K562 (cell line): ENCODE data around the gene TMEM81. TPM values are rescaled to one million over a fixed set of nuclear protein-coding genes. Genes with fewer than 3 reads are reported as not detected.

ENCODE experiments used
- ATAC-seq: fragments of 200-7000 bp; cut with Tn5 transposase; 3 replicates; pipeline ENCODE4 v1.9.1; 2020; ENCODE audit warnings: moderate library complexity
- BruUV-seq: library from RNA; stranded (reverse); fragments of 400-500 nt; replicated peaks from 2 replicates; lab custom pipeline; 2021; lab: Mats Ljungman, UMichigan
- CTCF ChIA-PET: fragments of 300-600 bp; formaldehyde crosslinking; extraction: SDS; loops from one replicate; lab custom pipeline; 2021; ENCODE audit warnings: low intra/inter-chr PET ratio; lab: Yijun Ruan, JAX
- POLR2A ChIA-PET: fragments of 300-600, 350-650 bp; sonication (Branson Sonifier 250); formaldehyde crosslinking; extraction: SDS; loops from one replicate; lab custom pipeline; 2021; ENCODE audit warnings: antibody characterized with exemption, inconsistent platforms; lab: Yijun Ruan, JAX
- DNase-seq, 4 experiments: peaks; one replicate each; pipeline versions ENCODE4 v3.0.0 to v3.0.0-alpha.2; 2011 to 2018; ENCODE audit warnings: low spot score in 3 of 4, mixed read lengths in 3 of 4; ENCODE audit errors: extremely low read depth in 1 of 4
- FAIRE-seq: peaks from 2 replicates; lab custom pipeline; 2011; peaks lifted over from hg19 to GRCh38; lab: Jason Lieb, UNC
- H2AFZ ChIP-seq: 2 replicates; pipeline ENCODE4 v1.6.0; 2011; ENCODE audit warnings: low read depth, low read length, control low read depth, inconsistent platforms
- H3K27ac ChIP-seq: fragments of 200-600 bp; 3 replicates; pipeline ENCODE4 v1.8.0; 2011; ENCODE audit warnings: low read depth, mild to moderate bottlenecking, control low read depth, inconsistent platforms, low read length, moderate library complexity, mixed read lengths; ENCODE audit errors: extremely low read depth
- H3K27me3 ChIP-seq, 2 experiments: fragments of 300-600 bp in 1 of 2; 2 replicates in 1 of 2; 3 replicates in 1 of 2; pipeline versions ENCODE4 v1.6.0 to v1.8.0; 2011; ENCODE audit warnings: inconsistent platforms in 2 of 2, low read length in 2 of 2, mild to moderate bottlenecking in 1 of 2, mixed read lengths in 1 of 2, moderate library complexity in 1 of 2; ENCODE audit not compliant: control insufficient read depth in 2 of 2, insufficient read depth in 2 of 2
- H3K36me3 ChIP-seq: fragments of 300-600 bp; 3 replicates; pipeline ENCODE4 v1.8.0; 2011; ENCODE audit warnings: mild to moderate bottlenecking, low read length, inconsistent platforms; ENCODE audit not compliant: control insufficient read depth, insufficient read depth
- H3K4me1 ChIP-seq, 2 experiments: fragments of 200-600 bp in 1 of 2; replicated peaks in 1 of 2; 2 replicates in 1 of 2; 3 replicates in 1 of 2; pipeline versions ENCODE4 v1.5.1 to v1.8.0; 2011; ENCODE audit warnings: inconsistent platforms in 2 of 2, low read length in 2 of 2, mild to moderate bottlenecking in 1 of 2, mixed read lengths in 1 of 2, moderate library complexity in 1 of 2; ENCODE audit not compliant: control insufficient read depth in 2 of 2, insufficient read depth in 2 of 2
- H3K4me2 ChIP-seq: 2 replicates; pipeline ENCODE4 v1.6.1; 2011; ENCODE audit warnings: low read length, control low read depth, inconsistent platforms, mixed read lengths; ENCODE audit not compliant: insufficient read depth
- H3K4me3 ChIP-seq: fragments of 200-600 bp; sonication (generic), shearing (Covaris generic); 2 replicates; pipeline ENCODE4 v1.5.1; 2016; ENCODE audit warnings: control low read depth, inconsistent platforms
- H3K79me2 ChIP-seq: fragments of 200-600 bp; 3 replicates; pipeline ENCODE4 v1.8.0; 2011; ENCODE audit warnings: low read length, inconsistent platforms; ENCODE audit not compliant: control insufficient read depth, insufficient read depth
- H3K9ac ChIP-seq, 2 experiments: 2 replicates each; pipeline versions ENCODE4 v1.6.0 to v1.6.1; 2011; ENCODE audit warnings: low read depth in 2 of 2, low read length in 2 of 2, control low read depth in 1 of 2, inconsistent platforms in 1 of 2, mild to moderate bottlenecking in 1 of 2, mixed read lengths in 1 of 2; ENCODE audit not compliant: insufficient read depth in 1 of 2
- H3K9me1 ChIP-seq: one replicate; pipeline ENCODE4 v1.6.0; 2011; ENCODE audit warnings: inconsistent platforms, mild to moderate bottlenecking, low read length, moderate library complexity; ENCODE audit not compliant: control insufficient read depth, insufficient read depth
- H3K9me3 ChIP-seq: replicated peaks from 2 replicates; pipeline ENCODE4 v1.5.1; 2011; ENCODE audit warnings: low read depth, low read length, inconsistent platforms; ENCODE audit not compliant: control insufficient read depth, insufficient read depth
- H4K20me1 ChIP-seq: replicated peaks from 2 replicates; pipeline ENCODE4 v1.6.1; 2011; ENCODE audit warnings: low read length, inconsistent platforms, mixed read lengths; ENCODE audit not compliant: control insufficient read depth, insufficient read depth
- COPS2 ChIP-seq: fragments of 450-650 bp; conservative IDR thresholded peaks from 2 replicates; pipeline ENCODE4 v1.6.1; 2016; ENCODE audit warnings: mild to moderate bottlenecking, moderate library complexity
- FOXK2 ChIP-seq, 2 experiments: fragments of 450-650 bp; IDR thresholded peaks in 1 of 2; conservative IDR thresholded peaks in 1 of 2; 2 replicates each; pipeline ENCODE4 v1.6.1; 2016; ENCODE audit warnings: low read depth in 2 of 2, mild to moderate bottlenecking in 1 of 2
- MNT ChIP-seq, 2 experiments: fragments of 450-650 bp; conservative IDR thresholded peaks; 2 replicates each; pipeline ENCODE4 v1.6.1; 2017; ENCODE audit warnings: mild to moderate bottlenecking in 2 of 2, moderate library complexity in 2 of 2
- ZNF133 ChIP-seq: fragments of 250-450 bp; sonication (Bioruptor Pico); IDR thresholded peaks from 2 replicates; pipeline ENCODE4 v1.4.0; 2020; ENCODE audit warnings: mild to moderate bottlenecking
- ZNF589 ChIP-seq: fragments of 200-800 bp; sonication (Bioruptor generic); IDR thresholded peaks from 2 replicates; pipeline ENCODE4 v1.6.1; 2016; ENCODE audit warnings: low read depth, missing genetic modification characterization, missing compliant biosample characterization
- WGBS: fragments of 100-300 bp; shearing (Covaris generic); methylation state at CpG from one replicate; pipeline ENCODE4 v1.1.6; 2016; ENCODE audit warnings: low coverage, mixed read lengths; ENCODE audit not compliant: insufficient coverage; ENCODE audit errors: missing lambda C conversion rate; 5-methylcytosine and 5-hydroxymethylcytosine counted together
- in situ Hi-C: fragments of 300-500 bp; cut with MboI; formaldehyde crosslinking; loops from 4 replicates; pipeline ENCODE4 v1.15.0; 2018; ENCODE audit warnings: inconsistent platforms, mixed read lengths
- intact Hi-C: fragments of 100-400 bp; cut with micrococcal nuclease; formaldehyde crosslinking; loops from 2 replicates; pipeline ENCODE4 v1.14.2; 2022
- polyA plus RNA-seq, 8 experiments: library from polyadenylated mRNA; depleted of rRNA in 4 of 8; stranded (reverse) in 5 of 8; unstranded in 3 of 8; fragments of >200 nt; fragmentation: Nextera tagmentation in 2 of 8; fragmentation: Illumina TruSeq in 1 of 8; extraction: Ambion mirVana in 2 of 8; extraction: Trizol in 1 of 8; gene quantifications; 2 replicates each; pipeline versions ENCODE4 v1.2.1 to v1.2.3, GENCODE V29; 2011 to 2014; ENCODE audit warnings: inconsistent platforms in 1 of 8, missing spikeins in 1 of 8
- total RNA-seq, 7 experiments: library from RNA; depleted of rRNA in 6 of 7; stranded (reverse); fragments of >200 nt in 6 of 7; fragmentation: Illumina TruSeq in 2 of 7; extraction: Trizol in 2 of 7; gene quantifications; 2 replicates each; pipeline versions ENCODE4 v1.2.1 to v1.2.3, GENCODE V29; 2011 to 2021; ENCODE audit warnings: low replicate concordance in 1 of 7
- TF ChIP-seq, protein P1 (sequence below): conservative IDR thresholded peaks from 2 replicates; pipeline ENCODE4 v1.6.1; 2011; ENCODE audit warnings: low read depth, mild to moderate bottlenecking, low read length; ENCODE audit not compliant: control insufficient read depth

The TMEM81 gene
- total and polyA plus RNA-seq, 9 of the 15 experiments (the other 6 are each of a cell fraction or from before 2014, with no cell fraction given) = 3.2 to 6.1 (median 4.4) TPM

DNA sequence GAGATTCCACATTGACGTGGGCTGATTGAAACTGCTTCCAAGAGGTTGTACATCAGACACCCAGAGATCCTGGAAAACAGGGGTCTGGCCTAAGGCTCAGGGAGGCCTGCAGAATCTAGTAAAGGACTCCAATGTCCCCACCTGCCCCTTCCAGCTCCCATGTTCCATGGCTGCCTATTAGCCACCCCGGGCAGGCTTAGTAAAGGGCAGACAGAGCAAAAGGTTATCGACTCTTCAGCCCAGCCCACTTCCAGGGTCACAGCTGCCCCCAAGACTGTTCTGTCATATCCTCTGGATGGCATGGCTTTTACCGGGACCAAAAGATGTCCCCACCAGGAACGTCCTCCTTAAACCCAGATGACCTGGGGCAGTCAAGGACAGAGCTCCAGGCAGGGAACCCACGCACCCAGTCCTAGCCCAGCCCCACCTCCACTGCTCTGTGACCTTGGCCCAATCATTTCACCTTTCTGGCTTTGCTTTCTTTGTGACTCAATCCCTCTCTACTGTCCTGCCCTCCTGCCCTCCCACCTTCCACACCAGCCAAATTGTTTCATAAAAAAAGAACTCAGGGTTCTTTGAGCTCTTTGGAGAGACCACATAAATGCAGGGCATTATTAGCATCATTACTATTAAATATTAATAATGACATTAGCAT lies 46.0 kb downstream of the TMEM81 start:
- H2AFZ ChIP-seq = no peak overlapping the region
- intact Hi-C loops = no loop called here
- CTCF ChIA-PET = no interaction called here
- FAIRE-seq (no peak), ATAC-seq (no peak), DNase-seq (no peak)
- no peaks in the 10 kb centered on the region for H3K79me2 ChIP-seq
- H3K36me3 ChIP-seq = no peaks in the 10 kb centered on the region
- in situ Hi-C loops = no loop called here
- no peaks in the 10 kb centered on the region for H3K9me1 ChIP-seq
- no TSS peak for BruUV-seq
- no peak overlapping the region for H3K4me3 ChIP-seq
- no peak overlapping the region for H3K4me2 ChIP-seq
- H3K9me3 ChIP-seq = no peaks in the 10 kb centered on the region
- POLR2A ChIA-PET = interaction anchor here (0.7 to 1.4 kb wide), 2 partner anchors 30 to 218 kb away, joined by 3 to 4 read pairs; no protein-coding TSS in a partner anchor
- 1% methylated on average over 6 of the region's 6 CpGs for WGBS
- H3K27ac ChIP-seq = no peak overlapping the region
- H3K27me3 ChIP-seq = peaks cover 22 to 61% of the 10 kb centered on the region in 2 experiments
- no peak overlapping the region; a peak in 1 of 4 replicates for H3K9ac ChIP-seq
- H3K4me1 ChIP-seq = peaks cover 0 to 4% of the 10 kb centered on the region in 2 experiments; a peak in 1 of 5 replicates
- peaks cover 16% of the 10 kb centered on the region for H4K20me1 ChIP-seq
- TF ChIP-seq COPS2 (no peak), FOXK2 (conservative IDR thresholded peaks at IDR 0.05 in 1 of 2, IDR thresholded peaks at IDR 0.05 in 1 of 2; ENCODE audit: low read depth in 2 of 2) (no peak), ZNF589 (no peak), MNT (conservative IDR thresholded peaks at IDR 0.05) (no peak), ZNF133 (CRISPR knock-in tag) (no peak)
- TF ChIP-seq, protein P1, sequence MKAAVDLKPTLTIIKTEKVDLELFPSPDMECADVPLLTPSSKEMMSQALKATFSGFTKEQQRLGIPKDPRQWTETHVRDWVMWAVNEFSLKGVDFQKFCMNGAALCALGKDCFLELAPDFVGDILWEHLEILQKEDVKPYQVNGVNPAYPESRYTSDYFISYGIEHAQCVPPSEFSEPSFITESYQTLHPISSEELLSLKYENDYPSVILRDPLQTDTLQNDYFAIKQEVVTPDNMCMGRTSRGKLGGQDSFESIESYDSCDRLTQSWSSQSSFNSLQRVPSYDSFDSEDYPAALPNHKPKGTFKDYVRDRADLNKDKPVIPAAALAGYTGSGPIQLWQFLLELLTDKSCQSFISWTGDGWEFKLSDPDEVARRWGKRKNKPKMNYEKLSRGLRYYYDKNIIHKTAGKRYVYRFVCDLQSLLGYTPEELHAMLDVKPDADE = no peak
